GM23338 (cell line): ENCODE measurements around the gene C1orf21. TPM values are rescaled to one million over a fixed set of nuclear protein-coding genes. Genes with fewer than 3 reads are reported as not detected.

Source experiments
- ATAC-seq: fragments of 200-7000 bp; cut with Tn5 transposase; 3 replicates; pipeline ENCODE4 v1.9.1; 2020
- DNase-seq: peaks from one replicate; pipeline ENCODE4 v3.0.0-alpha.2; 2015; ENCODE audit warnings: low spot score
- H2AFZ ChIP-seq: fragments of 200-600 bp; sonication (generic); 2 replicates; pipeline ENCODE4 v1.8.0; 2016; ENCODE audit warnings: antibody characterized with exemption, mild to moderate bottlenecking, moderate library complexity
- H3F3A ChIP-seq: fragments of 200-600 bp; sonication (generic); replicated peaks from 2 replicates; pipeline ENCODE4 v1.8.0; 2017; ENCODE audit warnings: antibody characterized with exemption, mixed run types, low read depth
- H3K27ac ChIP-seq: fragments of 200-600 bp; sonication (generic); 2 replicates; pipeline ENCODE4 v1.6.1; 2016; ENCODE audit warnings: low read depth
- H3K27me3 ChIP-seq: fragments of 200-600 bp; sonication (generic); 2 replicates; pipeline ENCODE4 v1.8.0; 2016; ENCODE audit warnings: mild to moderate bottlenecking, mixed run types, moderate library complexity; ENCODE audit not compliant: insufficient read depth
- H3K36me3 ChIP-seq: fragments of 200-600 bp; sonication (generic); 2 replicates; pipeline ENCODE4 v1.8.0; 2016; ENCODE audit warnings: mild to moderate bottlenecking; ENCODE audit not compliant: insufficient read depth
- H3K4me1 ChIP-seq: fragments of 200-600 bp; sonication (generic); 2 replicates; pipeline ENCODE4 v1.8.0; 2016; ENCODE audit warnings: mild to moderate bottlenecking, moderate library complexity; ENCODE audit not compliant: insufficient read depth
- H3K4me2 ChIP-seq: fragments of 200-600 bp; sonication (generic); 2 replicates; pipeline ENCODE4 v1.7.1; 2017; ENCODE audit warnings: mixed run types
- H3K4me3 ChIP-seq: fragments of 200-600 bp; sonication (generic); 2 replicates; pipeline ENCODE4 v1.6.1; 2016; ENCODE audit warnings: mixed run types
- H3K79me2 ChIP-seq: fragments of 200-600 bp; sonication (generic); replicated peaks from 2 replicates; pipeline ENCODE4 v1.8.0; 2017; ENCODE audit warnings: mild to moderate bottlenecking; ENCODE audit not compliant: insufficient read depth
- H3K9me2 ChIP-seq: fragments of 200-600 bp; sonication (generic); 2 replicates; pipeline ENCODE4 v1.8.0; 2017; ENCODE audit not compliant: insufficient read depth
- H4K20me1 ChIP-seq: fragments of 200-600 bp; sonication (generic); replicated peaks from 2 replicates; pipeline ENCODE4 v1.8.0; 2017; ENCODE audit warnings: mild to moderate bottlenecking; ENCODE audit not compliant: insufficient read depth
- H3K27ac Mint-ChIP-seq: 2 replicates; pipeline ENCODE4 v1.8.0; 2020; ENCODE audit warnings: inconsistent platforms, mild to moderate bottlenecking, moderate library complexity, mixed read lengths
- H3K27me3 Mint-ChIP-seq: 3 replicates; pipeline ENCODE4 v1.8.0; 2022; ENCODE audit warnings: low read depth, mild to moderate bottlenecking, moderate library complexity, mixed read lengths, inconsistent platforms; ENCODE audit not compliant: insufficient read depth, poor library complexity
- H3K36me3 Mint-ChIP-seq: 3 replicates; pipeline ENCODE4 v1.8.0; 2021; ENCODE audit warnings: low read depth, mild to moderate bottlenecking, inconsistent platforms, moderate library complexity, mixed read lengths
- H3K4me1 Mint-ChIP-seq: 3 replicates; pipeline ENCODE4 v1.8.0; 2020; ENCODE audit warnings: mild to moderate bottlenecking, inconsistent platforms, mixed read lengths
- H3K4me3 Mint-ChIP-seq: 3 replicates; pipeline ENCODE4 v1.8.0; 2021; ENCODE audit warnings: moderate library complexity, mild to moderate bottlenecking, inconsistent platforms, mixed read lengths
- H3K9me3 Mint-ChIP-seq: 3 replicates; pipeline ENCODE4 v1.8.0; 2020; ENCODE audit warnings: moderate library complexity, mild to moderate bottlenecking, inconsistent platforms, mixed read lengths
- CREB1 ChIP-seq: fragments of 250-450 bp; sonication (Bioruptor Pico); IDR thresholded peaks from 2 replicates; pipeline ENCODE4 v1.5.0; 2020; ENCODE audit warnings: low read depth, mild to moderate bottlenecking, moderate library complexity
- EZH2 ChIP-seq: fragments of 200-600 bp; sonication (generic); IDR thresholded peaks from one replicate; pipeline ENCODE4 v1.8.0; 2017; ENCODE audit warnings: antibody characterized with exemption, mild to moderate bottlenecking, low read depth; ENCODE audit not compliant: unreplicated experiment
- EZH2phosphoT487 ChIP-seq: fragments of 200-600 bp; sonication (generic); IDR thresholded peaks from one replicate; pipeline ENCODE4 v1.8.1; 2018; ENCODE audit warnings: antibody characterized with exemption; ENCODE audit not compliant: unreplicated experiment
- JUNB ChIP-seq: IDR thresholded peaks from one replicate; pipeline ENCODE4 v1.6.1; 2016; ENCODE audit warnings: antibody characterized with exemption; ENCODE audit not compliant: unreplicated experiment
- NANOG ChIP-seq: IDR thresholded peaks from 2 replicates; pipeline ENCODE4 v1.6.1; 2016; ENCODE audit warnings: antibody characterized with exemption, borderline replicate concordance
- POLR2AphosphoS5 ChIP-seq: IDR thresholded peaks from 2 replicates; pipeline ENCODE4 v1.6.1; 2016; ENCODE audit warnings: antibody characterized with exemption, low read depth
- STAT1 ChIP-seq: IDR thresholded peaks from one replicate; pipeline ENCODE4 v1.6.1; 2016; ENCODE audit warnings: antibody characterized with exemption; ENCODE audit not compliant: unreplicated experiment
- ZNF114 ChIP-seq: fragments of 250-450 bp; sonication (Bioruptor Pico); IDR thresholded peaks from 2 replicates; pipeline ENCODE4 v1.5.0; 2020; ENCODE audit warnings: mild to moderate bottlenecking, moderate library complexity
- ZNF331 ChIP-seq: fragments of 250-450 bp; sonication (Bioruptor Pico); IDR thresholded peaks from 2 replicates; pipeline ENCODE4 v1.5.0; 2020; ENCODE audit warnings: low read depth, mild to moderate bottlenecking, moderate library complexity
- polyA plus RNA-seq: library from polyadenylated mRNA; unstranded; fragments of >200 nt; fragmentation: Nextera tagmentation; extraction: Ambion mirVana; gene quantifications from 2 replicates; pipeline ENCODE4 v1.2.1, GENCODE V29; 2016
- total RNA-seq: library from RNA; depleted of rRNA; stranded (reverse); fragments of >200 nt; shearing (Covaris generic); gene quantifications from 2 replicates; pipeline ENCODE4 v1.2.3, GENCODE V29; 2014
- TF ChIP-seq, protein P1 (sequence below): fragments of 250-450 bp; sonication (Bioruptor Pico); IDR thresholded peaks from 2 replicates; pipeline ENCODE4 v1.5.0; 2020; ENCODE audit warnings: mild to moderate bottlenecking, moderate library complexity
- TF ChIP-seq, protein P2 (sequence below), 2 experiments: fragments of 200-600 bp in 1 of 2; sonication (generic) in 1 of 2; conservative IDR thresholded peaks; 2 replicates each; pipeline versions ENCODE4 v1.5.1 to v1.6.1; 2016 to 2017; ENCODE audit warnings: antibody characterized with exemption in 2 of 2, low read depth in 2 of 2, mild to moderate bottlenecking in 2 of 2, moderate library complexity in 1 of 2
- TF ChIP-seq, protein P3 (sequence below): IDR thresholded peaks from one replicate; pipeline ENCODE4 v1.6.1; 2018; ENCODE audit warnings: antibody characterized with exemption; ENCODE audit not compliant: unreplicated experiment
- TF ChIP-seq, protein P4 (sequence below): IDR thresholded peaks from 2 replicates; pipeline ENCODE4 v1.6.1; 2016; ENCODE audit warnings: antibody characterized with exemption

Gene C1orf21
- total and polyA plus RNA-seq, 2 experiments from 2014 or later = 28.0 to 40.4 TPM

DNA sequence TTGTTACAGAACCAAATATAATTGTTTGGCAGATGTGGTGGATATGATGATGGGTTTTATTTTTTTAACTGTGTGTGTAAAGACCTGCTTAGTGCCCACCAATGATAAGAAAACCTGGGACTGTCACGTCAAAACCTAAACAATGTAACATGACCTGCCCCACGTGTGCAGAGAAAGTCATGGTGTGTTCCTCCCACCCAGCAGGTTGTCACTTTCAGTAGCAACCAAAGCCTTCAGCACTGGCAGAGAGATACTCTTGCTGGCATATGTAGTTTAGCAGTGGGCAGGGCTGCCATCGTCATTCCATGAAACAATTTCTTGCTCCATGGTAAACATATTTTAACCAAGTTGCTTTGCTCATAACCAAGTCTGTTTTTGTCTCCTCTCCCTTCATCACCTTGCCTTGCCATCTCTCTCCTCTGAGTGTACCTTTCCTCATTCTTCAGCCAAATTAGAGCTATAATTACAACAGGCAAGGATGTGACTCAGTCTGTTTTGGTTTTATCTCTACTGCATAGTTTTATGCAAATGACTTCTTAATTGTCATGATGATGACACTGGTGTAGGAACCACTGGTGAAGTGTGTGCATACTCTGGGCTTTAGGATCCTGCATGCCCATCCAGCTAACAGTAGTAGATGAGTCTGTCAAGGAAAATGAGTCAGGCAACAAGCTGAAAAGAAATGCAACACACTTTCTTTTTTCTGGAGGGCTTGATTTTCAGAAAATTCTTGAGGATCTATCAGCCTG is 217.5 kb downstream of the C1orf21 start:
- no peak for ATAC-seq
- H3K4me1 Mint-ChIP-seq = peaks cover 16% of the 10 kb centered on the region

More for the DNA sequence above, 217.5 kb downstream of the C1orf21 start:
- H3K4me3 ChIP-seq = no peak overlapping the region
- Mint-ChIP-seq H3K36me3 (no peaks in the 10 kb centered on the region), H3K9me3 (no peaks in the 10 kb centered on the region), H3K27me3 (no peaks in the 10 kb centered on the region), H3K4me3 (no peak overlapping the region), H3K27ac (peak overlapping the region; percentile 2; the same call in 1 of the 2 replicates)
- no peak for DNase-seq
- H2AFZ ChIP-seq = no peak overlapping the region
- H4K20me1 ChIP-seq = no peaks in the 10 kb centered on the region; the same call in 1 of the 2 replicates
- H3K36me3 ChIP-seq = no peaks in the 10 kb centered on the region
- H3K27ac ChIP-seq = no peak overlapping the region
- no peaks in the 10 kb centered on the region for H3K79me2 ChIP-seq
- peaks cover 7% of the 10 kb centered on the region for H3K4me1 ChIP-seq
- H3K9me2 ChIP-seq = no peaks in the 10 kb centered on the region
- H3K4me2 ChIP-seq = no peak overlapping the region
- H3K27me3 ChIP-seq = no peaks in the 10 kb centered on the region
- no peaks in the 10 kb centered on the region for H3F3A ChIP-seq
- TF ChIP-seq EZH2 (no peak), JUNB (no peak), ZNF114 (CRISPR knock-in tag) (no peak), POLR2AphosphoS5 (no peak), NANOG (no peak), CREB1 (CRISPR knock-in tag) (no peak), ZNF331 (CRISPR knock-in tag) (no peak), STAT1 (no peak), EZH2phosphoT487 (no peak)
- TF ChIP-seq, protein P1, sequence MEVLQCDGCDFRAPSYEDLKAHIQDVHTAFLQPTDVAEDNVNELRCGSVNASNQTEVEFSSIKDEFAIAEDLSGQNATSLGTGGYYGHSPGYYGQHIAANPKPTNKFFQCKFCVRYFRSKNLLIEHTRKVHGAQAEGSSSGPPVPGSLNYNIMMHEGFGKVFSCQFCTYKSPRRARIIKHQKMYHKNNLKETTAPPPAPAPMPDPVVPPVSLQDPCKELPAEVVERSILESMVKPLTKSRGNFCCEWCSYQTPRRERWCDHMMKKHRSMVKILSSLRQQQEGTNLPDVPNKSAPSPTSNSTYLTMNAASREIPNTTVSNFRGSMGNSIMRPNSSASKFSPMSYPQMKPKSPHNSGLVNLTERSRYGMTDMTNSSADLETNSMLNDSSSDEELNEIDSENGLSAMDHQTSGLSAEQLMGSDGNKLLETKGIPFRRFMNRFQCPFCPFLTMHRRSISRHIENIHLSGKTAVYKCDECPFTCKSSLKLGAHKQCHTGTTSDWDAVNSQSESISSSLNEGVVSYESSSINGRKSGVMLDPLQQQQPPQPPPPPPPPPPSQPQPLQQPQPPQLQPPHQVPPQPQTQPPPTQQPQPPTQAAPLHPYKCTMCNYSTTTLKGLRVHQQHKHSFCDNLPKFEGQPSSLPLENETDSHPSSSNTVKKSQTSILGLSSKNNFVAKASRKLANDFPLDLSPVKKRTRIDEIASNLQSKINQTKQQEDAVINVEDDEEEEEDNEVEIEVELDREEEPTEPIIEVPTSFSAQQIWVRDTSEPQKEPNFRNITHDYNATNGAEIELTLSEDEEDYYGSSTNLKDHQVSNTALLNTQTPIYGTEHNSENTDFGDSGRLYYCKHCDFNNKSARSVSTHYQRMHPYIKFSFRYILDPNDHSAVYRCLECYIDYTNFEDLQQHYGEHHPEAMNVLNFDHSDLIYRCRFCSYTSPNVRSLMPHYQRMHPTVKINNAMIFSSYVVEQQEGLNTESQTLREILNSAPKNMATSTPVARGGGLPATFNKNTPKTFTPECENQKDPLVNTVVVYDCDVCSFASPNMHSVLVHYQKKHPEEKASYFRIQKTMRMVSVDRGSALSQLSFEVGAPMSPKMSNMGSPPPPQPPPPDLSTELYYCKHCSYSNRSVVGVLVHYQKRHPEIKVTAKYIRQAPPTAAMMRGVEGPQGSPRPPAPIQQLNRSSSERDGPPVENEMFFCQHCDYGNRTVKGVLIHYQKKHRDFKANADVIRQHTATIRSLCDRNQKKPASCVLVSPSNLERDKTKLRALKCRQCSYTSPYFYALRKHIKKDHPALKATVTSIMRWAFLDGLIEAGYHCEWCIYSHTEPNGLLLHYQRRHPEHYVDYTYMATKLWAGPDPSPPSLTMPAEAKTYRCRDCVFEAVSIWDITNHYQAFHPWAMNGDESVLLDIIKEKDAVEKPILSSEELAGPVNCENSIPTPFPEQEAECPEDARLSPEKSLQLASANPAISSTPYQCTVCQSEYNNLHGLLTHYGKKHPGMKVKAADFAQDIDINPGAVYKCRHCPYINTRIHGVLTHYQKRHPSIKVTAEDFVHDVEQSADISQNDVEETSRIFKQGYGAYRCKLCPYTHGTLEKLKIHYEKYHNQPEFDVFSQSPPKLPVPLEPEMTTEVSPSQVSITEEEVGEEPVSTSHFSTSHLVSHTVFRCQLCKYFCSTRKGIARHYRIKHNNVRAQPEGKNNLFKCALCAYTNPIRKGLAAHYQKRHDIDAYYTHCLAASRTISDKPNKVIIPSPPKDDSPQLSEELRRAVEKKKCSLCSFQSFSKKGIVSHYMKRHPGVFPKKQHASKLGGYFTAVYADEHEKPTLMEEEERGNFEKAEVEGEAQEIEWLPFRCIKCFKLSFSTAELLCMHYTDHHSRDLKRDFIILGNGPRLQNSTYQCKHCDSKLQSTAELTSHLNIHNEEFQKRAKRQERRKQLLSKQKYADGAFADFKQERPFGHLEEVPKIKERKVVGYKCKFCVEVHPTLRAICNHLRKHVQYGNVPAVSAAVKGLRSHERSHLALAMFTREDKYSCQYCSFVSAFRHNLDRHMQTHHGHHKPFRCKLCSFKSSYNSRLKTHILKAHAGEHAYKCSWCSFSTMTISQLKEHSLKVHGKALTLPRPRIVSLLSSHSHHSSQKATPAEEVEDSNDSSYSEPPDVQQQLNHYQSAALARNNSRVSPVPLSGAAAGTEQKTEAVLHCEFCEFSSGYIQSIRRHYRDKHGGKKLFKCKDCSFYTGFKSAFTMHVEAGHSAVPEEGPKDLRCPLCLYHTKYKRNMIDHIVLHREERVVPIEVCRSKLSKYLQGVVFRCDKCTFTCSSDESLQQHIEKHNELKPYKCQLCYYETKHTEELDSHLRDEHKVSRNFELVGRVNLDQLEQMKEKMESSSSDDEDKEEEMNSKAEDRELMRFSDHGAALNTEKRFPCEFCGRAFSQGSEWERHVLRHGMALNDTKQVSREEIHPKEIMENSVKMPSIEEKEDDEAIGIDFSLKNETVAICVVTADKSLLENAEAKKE = no peak
- TF ChIP-seq, protein P2, sequence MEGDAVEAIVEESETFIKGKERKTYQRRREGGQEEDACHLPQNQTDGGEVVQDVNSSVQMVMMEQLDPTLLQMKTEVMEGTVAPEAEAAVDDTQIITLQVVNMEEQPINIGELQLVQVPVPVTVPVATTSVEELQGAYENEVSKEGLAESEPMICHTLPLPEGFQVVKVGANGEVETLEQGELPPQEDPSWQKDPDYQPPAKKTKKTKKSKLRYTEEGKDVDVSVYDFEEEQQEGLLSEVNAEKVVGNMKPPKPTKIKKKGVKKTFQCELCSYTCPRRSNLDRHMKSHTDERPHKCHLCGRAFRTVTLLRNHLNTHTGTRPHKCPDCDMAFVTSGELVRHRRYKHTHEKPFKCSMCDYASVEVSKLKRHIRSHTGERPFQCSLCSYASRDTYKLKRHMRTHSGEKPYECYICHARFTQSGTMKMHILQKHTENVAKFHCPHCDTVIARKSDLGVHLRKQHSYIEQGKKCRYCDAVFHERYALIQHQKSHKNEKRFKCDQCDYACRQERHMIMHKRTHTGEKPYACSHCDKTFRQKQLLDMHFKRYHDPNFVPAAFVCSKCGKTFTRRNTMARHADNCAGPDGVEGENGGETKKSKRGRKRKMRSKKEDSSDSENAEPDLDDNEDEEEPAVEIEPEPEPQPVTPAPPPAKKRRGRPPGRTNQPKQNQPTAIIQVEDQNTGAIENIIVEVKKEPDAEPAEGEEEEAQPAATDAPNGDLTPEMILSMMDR (conservative IDR thresholded peaks at IDR 0.05; ENCODE audit: low read depth in 2 of 2) = no peak
- TF ChIP-seq, protein P3, sequence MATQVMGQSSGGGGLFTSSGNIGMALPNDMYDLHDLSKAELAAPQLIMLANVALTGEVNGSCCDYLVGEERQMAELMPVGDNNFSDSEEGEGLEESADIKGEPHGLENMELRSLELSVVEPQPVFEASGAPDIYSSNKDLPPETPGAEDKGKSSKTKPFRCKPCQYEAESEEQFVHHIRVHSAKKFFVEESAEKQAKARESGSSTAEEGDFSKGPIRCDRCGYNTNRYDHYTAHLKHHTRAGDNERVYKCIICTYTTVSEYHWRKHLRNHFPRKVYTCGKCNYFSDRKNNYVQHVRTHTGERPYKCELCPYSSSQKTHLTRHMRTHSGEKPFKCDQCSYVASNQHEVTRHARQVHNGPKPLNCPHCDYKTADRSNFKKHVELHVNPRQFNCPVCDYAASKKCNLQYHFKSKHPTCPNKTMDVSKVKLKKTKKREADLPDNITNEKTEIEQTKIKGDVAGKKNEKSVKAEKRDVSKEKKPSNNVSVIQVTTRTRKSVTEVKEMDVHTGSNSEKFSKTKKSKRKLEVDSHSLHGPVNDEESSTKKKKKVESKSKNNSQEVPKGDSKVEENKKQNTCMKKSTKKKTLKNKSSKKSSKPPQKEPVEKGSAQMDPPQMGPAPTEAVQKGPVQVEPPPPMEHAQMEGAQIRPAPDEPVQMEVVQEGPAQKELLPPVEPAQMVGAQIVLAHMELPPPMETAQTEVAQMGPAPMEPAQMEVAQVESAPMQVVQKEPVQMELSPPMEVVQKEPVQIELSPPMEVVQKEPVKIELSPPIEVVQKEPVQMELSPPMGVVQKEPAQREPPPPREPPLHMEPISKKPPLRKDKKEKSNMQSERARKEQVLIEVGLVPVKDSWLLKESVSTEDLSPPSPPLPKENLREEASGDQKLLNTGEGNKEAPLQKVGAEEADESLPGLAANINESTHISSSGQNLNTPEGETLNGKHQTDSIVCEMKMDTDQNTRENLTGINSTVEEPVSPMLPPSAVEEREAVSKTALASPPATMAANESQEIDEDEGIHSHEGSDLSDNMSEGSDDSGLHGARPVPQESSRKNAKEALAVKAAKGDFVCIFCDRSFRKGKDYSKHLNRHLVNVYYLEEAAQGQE = no peak
- TF ChIP-seq, protein P4, sequence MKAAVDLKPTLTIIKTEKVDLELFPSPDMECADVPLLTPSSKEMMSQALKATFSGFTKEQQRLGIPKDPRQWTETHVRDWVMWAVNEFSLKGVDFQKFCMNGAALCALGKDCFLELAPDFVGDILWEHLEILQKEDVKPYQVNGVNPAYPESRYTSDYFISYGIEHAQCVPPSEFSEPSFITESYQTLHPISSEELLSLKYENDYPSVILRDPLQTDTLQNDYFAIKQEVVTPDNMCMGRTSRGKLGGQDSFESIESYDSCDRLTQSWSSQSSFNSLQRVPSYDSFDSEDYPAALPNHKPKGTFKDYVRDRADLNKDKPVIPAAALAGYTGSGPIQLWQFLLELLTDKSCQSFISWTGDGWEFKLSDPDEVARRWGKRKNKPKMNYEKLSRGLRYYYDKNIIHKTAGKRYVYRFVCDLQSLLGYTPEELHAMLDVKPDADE = no peak
